Panc1 (cell line): ENCODE measurements around the gene ACOX3. TPM values are rescaled to one million over a fixed set of nuclear protein-coding genes. Genes with fewer than 3 reads are reported as not detected.

Experiments
- ATAC-seq: fragments of 200-7000 bp; cut with Tn5 transposase; 2 replicates; pipeline ENCODE4 v1.9.1; 2020; ENCODE audit warnings: mild to moderate bottlenecking, moderate library complexity
- BruUV-seq: library from RNA; stranded (reverse); fragments of 400-500 nt; replicated peaks from 2 replicates; lab custom pipeline; 2021; lab: Mats Ljungman, UMichigan
- CTCF ChIA-PET: fragments of 300-600 bp; sonication (Branson Sonifier 250); formaldehyde crosslinking; loops from one replicate; lab custom pipeline; 2022; ENCODE audit warnings: antibody characterized with exemption; lab: Charles Lee
- POLR2A ChIA-PET: fragments of 300-600 bp; sonication (Branson Sonifier 250); formaldehyde crosslinking; loops from one replicate; lab custom pipeline; 2022; ENCODE audit warnings: antibody characterized with exemption; lab: Charles Lee
- DNase-seq: peaks from one replicate; pipeline ENCODE4 v3.0.0-alpha.2; 2010; ENCODE audit warnings: low read depth, low spot score
- H3K27ac ChIP-seq: 2 replicates; pipeline ENCODE4 v1.5.1; 2011; ENCODE audit warnings: mild to moderate bottlenecking, low read length, inconsistent platforms
- H3K27me3 ChIP-seq: fragments of 200-500 bp; sonication (Bioruptor generic); 2 replicates; pipeline ENCODE4 v1.6.0; 2014; ENCODE audit warnings: low read length, inconsistent platforms; ENCODE audit not compliant: control insufficient read depth, insufficient read depth
- H3K36me3 ChIP-seq: fragments of 200-500 bp; sonication (Bioruptor generic); 2 replicates; pipeline ENCODE4 v1.5.1; 2014; ENCODE audit warnings: inconsistent platforms, mild to moderate bottlenecking, low read length, moderate library complexity; ENCODE audit not compliant: control insufficient read depth, insufficient read depth
- H3K4me1 ChIP-seq: 2 replicates; pipeline ENCODE4 v1.5.1; 2011; ENCODE audit warnings: inconsistent platforms, mild to moderate bottlenecking, low read length, moderate library complexity; ENCODE audit not compliant: control insufficient read depth, insufficient read depth
- H3K4me3 ChIP-seq, 2 experiments: 2 replicates each; pipeline ENCODE4 v1.5.1; 2011 to 2012; ENCODE audit warnings: low read depth in 2 of 2, low read length in 2 of 2, mild to moderate bottlenecking in 2 of 2, inconsistent platforms in 1 of 2, moderate library complexity in 1 of 2
- H3K9me3 ChIP-seq: fragments of 200-500 bp; sonication (Bioruptor generic); 2 replicates; pipeline ENCODE4 v1.5.1; 2014; ENCODE audit warnings: low read depth, mild to moderate bottlenecking, inconsistent platforms, low read length, moderate library complexity; ENCODE audit not compliant: control insufficient read depth, insufficient read depth
- POLR2AphosphoS5 ChIP-seq: IDR thresholded peaks from 2 replicates; pipeline ENCODE4 v1.6.1; 2012; ENCODE audit warnings: mild to moderate bottlenecking, low read depth, low read length, moderate library complexity
- SIN3A ChIP-seq: IDR thresholded peaks from 2 replicates; pipeline ENCODE4 v1.6.1; 2012; ENCODE audit warnings: low read depth, mild to moderate bottlenecking, low read length, moderate library complexity, borderline replicate concordance; ENCODE audit not compliant: insufficient read depth
- TCF7L2 ChIP-seq: IDR thresholded peaks from 2 replicates; pipeline ENCODE4 v1.6.1; 2011; ENCODE audit warnings: mild to moderate bottlenecking, low read depth, low read length, inconsistent platforms
- in situ Hi-C: cut with HindIII; loops from 2 replicates; pipeline ENCODE4 v1.10.0; 2016; ENCODE audit warnings: low sequenced_read_pairs, low pct_unique_long_range_greater_than_20kb
- intact Hi-C: fragments of 100-400 bp; cut with micrococcal nuclease; formaldehyde crosslinking; loops from one replicate; pipeline ENCODE4 v1.10.0; 2022; ENCODE audit not compliant: unreplicated experiment
- total RNA-seq: library from RNA; stranded (reverse); gene quantifications from one replicate; pipeline ENCODE4 v1.2.1, GENCODE V29; 2021; ENCODE audit not compliant: unreplicated experiment
- TF ChIP-seq, protein P1 (sequence below), 2 experiments: IDR thresholded peaks; 2 replicates each; pipeline ENCODE4 v1.6.1; 2011 to 2012; ENCODE audit warnings: low read depth in 2 of 2, control low read depth in 1 of 2, low read length in 1 of 2, mild to moderate bottlenecking in 1 of 2, moderate library complexity in 1 of 2; ENCODE audit not compliant: insufficient read depth in 1 of 2
- TF ChIP-seq, protein P2 (sequence below): fragments of 450-650 bp; IDR thresholded peaks from 2 replicates; pipeline ENCODE4 v1.5.1; 2017; ENCODE audit warnings: mild to moderate bottlenecking

The ACOX3 gene
- total RNA-seq, 1 experiment from 2014 or later, result 15.4 TPM

DNA sequence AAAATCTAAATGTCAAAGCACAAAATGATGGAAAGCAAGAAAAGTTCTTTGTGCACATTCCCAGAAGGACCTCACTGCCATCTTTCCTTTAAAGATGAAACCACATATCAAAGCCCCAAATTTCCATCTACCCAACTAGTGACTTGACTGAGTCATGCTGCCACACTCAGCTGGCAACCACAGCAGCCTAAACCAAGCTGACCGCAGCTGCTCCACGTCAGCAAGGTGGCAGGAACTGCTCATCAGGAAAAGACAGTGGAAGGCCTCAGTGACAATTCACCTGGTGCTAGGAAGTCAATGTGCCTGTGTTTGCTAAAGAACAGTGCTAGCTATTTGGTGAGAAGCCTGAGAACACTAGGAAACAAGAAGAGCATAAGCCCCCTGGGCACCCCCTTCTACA, 26.1 kb downstream of the ACOX3 start:
- ChIA-PET CTCF (no interaction called here), POLR2A (no interaction called here)
- H3K4me3 ChIP-seq, result no peak overlapping the region
- no peaks in the 10 kb centered on the region for H3K27me3 ChIP-seq
- DNase-seq (no peak), ATAC-seq (no peak)
- in situ Hi-C loops, result no loop called here
- TF ChIP-seq POLR2AphosphoS5 (no peak), SIN3A (no peak), TCF7L2 (no peak)
- TF ChIP-seq, protein P1, sequence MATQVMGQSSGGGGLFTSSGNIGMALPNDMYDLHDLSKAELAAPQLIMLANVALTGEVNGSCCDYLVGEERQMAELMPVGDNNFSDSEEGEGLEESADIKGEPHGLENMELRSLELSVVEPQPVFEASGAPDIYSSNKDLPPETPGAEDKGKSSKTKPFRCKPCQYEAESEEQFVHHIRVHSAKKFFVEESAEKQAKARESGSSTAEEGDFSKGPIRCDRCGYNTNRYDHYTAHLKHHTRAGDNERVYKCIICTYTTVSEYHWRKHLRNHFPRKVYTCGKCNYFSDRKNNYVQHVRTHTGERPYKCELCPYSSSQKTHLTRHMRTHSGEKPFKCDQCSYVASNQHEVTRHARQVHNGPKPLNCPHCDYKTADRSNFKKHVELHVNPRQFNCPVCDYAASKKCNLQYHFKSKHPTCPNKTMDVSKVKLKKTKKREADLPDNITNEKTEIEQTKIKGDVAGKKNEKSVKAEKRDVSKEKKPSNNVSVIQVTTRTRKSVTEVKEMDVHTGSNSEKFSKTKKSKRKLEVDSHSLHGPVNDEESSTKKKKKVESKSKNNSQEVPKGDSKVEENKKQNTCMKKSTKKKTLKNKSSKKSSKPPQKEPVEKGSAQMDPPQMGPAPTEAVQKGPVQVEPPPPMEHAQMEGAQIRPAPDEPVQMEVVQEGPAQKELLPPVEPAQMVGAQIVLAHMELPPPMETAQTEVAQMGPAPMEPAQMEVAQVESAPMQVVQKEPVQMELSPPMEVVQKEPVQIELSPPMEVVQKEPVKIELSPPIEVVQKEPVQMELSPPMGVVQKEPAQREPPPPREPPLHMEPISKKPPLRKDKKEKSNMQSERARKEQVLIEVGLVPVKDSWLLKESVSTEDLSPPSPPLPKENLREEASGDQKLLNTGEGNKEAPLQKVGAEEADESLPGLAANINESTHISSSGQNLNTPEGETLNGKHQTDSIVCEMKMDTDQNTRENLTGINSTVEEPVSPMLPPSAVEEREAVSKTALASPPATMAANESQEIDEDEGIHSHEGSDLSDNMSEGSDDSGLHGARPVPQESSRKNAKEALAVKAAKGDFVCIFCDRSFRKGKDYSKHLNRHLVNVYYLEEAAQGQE (IDR thresholded peaks at IDR 0.05; ENCODE audit: insufficient read depth in 1 of 2, low read depth in 2 of 2, low read length in 1 of 2), result no peak
- TF ChIP-seq, protein P2, sequence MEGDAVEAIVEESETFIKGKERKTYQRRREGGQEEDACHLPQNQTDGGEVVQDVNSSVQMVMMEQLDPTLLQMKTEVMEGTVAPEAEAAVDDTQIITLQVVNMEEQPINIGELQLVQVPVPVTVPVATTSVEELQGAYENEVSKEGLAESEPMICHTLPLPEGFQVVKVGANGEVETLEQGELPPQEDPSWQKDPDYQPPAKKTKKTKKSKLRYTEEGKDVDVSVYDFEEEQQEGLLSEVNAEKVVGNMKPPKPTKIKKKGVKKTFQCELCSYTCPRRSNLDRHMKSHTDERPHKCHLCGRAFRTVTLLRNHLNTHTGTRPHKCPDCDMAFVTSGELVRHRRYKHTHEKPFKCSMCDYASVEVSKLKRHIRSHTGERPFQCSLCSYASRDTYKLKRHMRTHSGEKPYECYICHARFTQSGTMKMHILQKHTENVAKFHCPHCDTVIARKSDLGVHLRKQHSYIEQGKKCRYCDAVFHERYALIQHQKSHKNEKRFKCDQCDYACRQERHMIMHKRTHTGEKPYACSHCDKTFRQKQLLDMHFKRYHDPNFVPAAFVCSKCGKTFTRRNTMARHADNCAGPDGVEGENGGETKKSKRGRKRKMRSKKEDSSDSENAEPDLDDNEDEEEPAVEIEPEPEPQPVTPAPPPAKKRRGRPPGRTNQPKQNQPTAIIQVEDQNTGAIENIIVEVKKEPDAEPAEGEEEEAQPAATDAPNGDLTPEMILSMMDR, result no peak
- no peaks in the 10 kb centered on the region for H3K4me1 ChIP-seq
- no TSS peak for BruUV-seq
- intact Hi-C loops, result no loop called here
- no peaks in the 10 kb centered on the region for H3K9me3 ChIP-seq
- no peak overlapping the region for H3K27ac ChIP-seq
- H3K36me3 ChIP-seq, result no peaks in the 10 kb centered on the region

DNA sequence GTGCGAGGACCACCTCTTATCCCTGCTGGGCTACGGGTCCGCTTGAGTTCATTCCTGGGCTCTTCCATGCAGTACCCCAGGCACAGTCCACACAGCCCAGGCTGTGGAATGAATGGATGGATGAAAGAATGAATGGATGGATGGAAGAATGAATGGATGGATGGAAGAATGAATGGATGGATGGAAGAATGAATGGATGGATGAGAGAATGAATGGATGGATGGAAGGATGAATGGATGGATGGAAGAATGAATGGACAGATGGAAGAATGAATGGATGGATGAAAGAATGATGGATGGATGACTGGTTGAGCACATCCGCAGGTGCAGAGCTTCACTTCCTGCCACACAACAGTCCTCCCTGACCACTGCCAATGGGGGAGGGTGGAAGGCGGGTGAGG, 28.2 kb downstream of the ACOX3 start:
- Histone ChIP-seq H3K4me1 (no peaks in the 10 kb centered on the region), H3K9me3 (no peaks in the 10 kb centered on the region), H3K36me3 (no peaks in the 10 kb centered on the region), H3K27ac (no peak overlapping the region), H3K4me3 (no peak overlapping the region), H3K27me3 (no peaks in the 10 kb centered on the region)
- TF ChIP-seq TCF7L2, result no peak
- no peak for TF ChIP-seq POLR2AphosphoS5
- TF ChIP-seq, protein P2, result no peak
- TF ChIP-seq, protein P1 (IDR thresholded peaks at IDR 0.05; ENCODE audit: insufficient read depth in 1 of 2, low read depth in 2 of 2, low read length in 1 of 2), result no peak
- no peak for TF ChIP-seq SIN3A
- ChIA-PET POLR2A (no interaction called here), CTCF (no interaction called here)
- no peak for DNase-seq
- intact Hi-C loops (no loop called here), in situ Hi-C loops (no loop called here)
- no peak for ATAC-seq
- BruUV-seq, result no TSS peak
